Muscle of leg (tissue), 11 donors: ENCODE results near the gene FDX2. TPM values are rescaled to one million over a fixed set of nuclear protein-coding genes. Genes with fewer than 3 reads are reported as not detected.
"Not testable (repeated sequence)": the region's sequence is repeated elsewhere in the genome, so short reads cannot be mapped to it uniquely, and the experiment has no call there.

Experiments
- DNase-seq: peaks from one replicate; pipeline ENCODE4 v3.0.0; 2013
- H3K27ac ChIP-seq: one replicate; pipeline ENCODE4 v1.5.1; 2013; ENCODE audit warnings: mild to moderate bottlenecking, low read length, control low read depth
- H3K27me3 ChIP-seq: one replicate; pipeline ENCODE4 v1.6.1; 2013; ENCODE audit warnings: low read length; ENCODE audit not compliant: control insufficient read depth, insufficient read depth
- H3K36me3 ChIP-seq: one replicate; pipeline ENCODE4 v1.6.1; 2013; ENCODE audit warnings: low read length; ENCODE audit not compliant: control insufficient read depth, insufficient read depth
- H3K4me1 ChIP-seq: one replicate; pipeline ENCODE4 v1.6.1; 2013; ENCODE audit warnings: low read length; ENCODE audit not compliant: control insufficient read depth, insufficient read depth
- H3K4me3 ChIP-seq: one replicate; pipeline ENCODE4 v1.5.1; 2013; ENCODE audit warnings: low read length, control low read depth
- H3K9me3 ChIP-seq: replicated peaks from 2 replicates; pipeline ENCODE4 v1.6.1; 2013; ENCODE audit warnings: low read depth, low read length; ENCODE audit not compliant: control insufficient read depth
- WGBS: methylation state at CpG from one replicate; pipeline ENCODE4 v1.1.5; 2013; ENCODE audit warnings: missing lambda C conversion rate; ENCODE audit not compliant: insufficient coverage; 5-methylcytosine and 5-hydroxymethylcytosine counted together
- polyA plus RNA-seq, 8 donors: library from polyadenylated mRNA; unstranded; fragments of 120-200 nt; gene quantifications; one replicate each; pipeline versions ENCODE4 v1.2.1 to v1.2.3, GENCODE V29; 2013; ENCODE audit warnings: inconsistent platforms in 1 of 8, low replicate concordance in 1 of 8; ENCODE audit not compliant: insufficient read length in 8 of 8, insufficient read depth in 1 of 8
- total RNA-seq: library from RNA; stranded (reverse); fragments of 120-200 nt; gene quantifications from one replicate; pipeline ENCODE4 v1.2.4, GENCODE V29; 2013

FDX2 gene
- total and polyA plus RNA-seq, 9 donors: 16.9 to 21.6 (median 19.1) TPM

DNA sequence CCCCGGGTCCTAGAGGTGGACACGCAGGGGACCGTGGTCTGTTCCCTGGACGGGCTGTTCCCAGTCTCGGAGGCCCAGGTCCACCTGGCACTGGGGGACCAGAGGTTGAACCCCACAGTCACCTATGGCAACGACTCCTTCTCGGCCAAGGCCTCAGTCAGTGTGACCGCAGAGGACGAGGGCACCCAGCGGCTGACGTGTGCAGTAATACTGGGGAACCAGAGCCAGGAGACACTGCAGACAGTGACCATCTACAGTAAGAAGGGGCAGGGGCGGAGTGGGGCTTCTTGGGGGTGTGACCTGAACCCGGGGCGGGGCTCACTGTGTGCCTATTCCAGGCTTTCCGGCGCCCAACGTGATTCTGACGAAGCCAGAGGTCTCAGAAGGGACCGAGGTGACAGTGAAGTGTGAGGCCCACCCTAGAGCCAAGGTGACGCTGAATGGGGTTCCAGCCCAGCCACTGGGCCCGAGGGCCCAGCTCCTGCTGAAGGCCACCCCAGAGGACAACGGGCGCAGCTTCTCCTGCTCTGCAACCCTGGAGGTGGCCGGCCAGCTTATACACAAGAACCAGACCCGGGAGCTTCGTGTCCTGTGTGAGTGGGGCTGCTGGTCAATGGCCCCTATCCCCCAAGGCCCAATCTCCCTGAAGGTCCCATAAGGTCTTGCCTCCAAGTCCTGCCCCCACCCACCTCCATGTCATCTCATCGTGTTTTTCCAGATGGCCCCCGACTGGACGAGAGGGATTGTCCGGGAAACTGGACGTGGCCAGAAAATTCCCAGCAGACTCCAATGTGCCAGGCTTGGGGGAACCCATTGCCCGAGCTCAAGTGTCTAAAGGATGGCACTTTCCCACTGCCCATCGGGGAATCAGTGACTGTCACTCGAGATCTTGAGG, 31.5 kb downstream of the FDX2 start:
- peaks cover 26% of the 10 kb centered on the region for H3K4me1 ChIP-seq
- no peaks in the 10 kb centered on the region for H3K36me3 ChIP-seq
- H3K9me3 ChIP-seq: no peaks in the 10 kb centered on the region
- DNase-seq: no peak
- 85% methylated on average over 30 of the region's 34 CpGs for WGBS
- peaks cover 37% of the 10 kb centered on the region for H3K27me3 ChIP-seq
- no peak overlapping the region for H3K27ac ChIP-seq
- H3K4me3 ChIP-seq: no peak overlapping the region

DNA sequence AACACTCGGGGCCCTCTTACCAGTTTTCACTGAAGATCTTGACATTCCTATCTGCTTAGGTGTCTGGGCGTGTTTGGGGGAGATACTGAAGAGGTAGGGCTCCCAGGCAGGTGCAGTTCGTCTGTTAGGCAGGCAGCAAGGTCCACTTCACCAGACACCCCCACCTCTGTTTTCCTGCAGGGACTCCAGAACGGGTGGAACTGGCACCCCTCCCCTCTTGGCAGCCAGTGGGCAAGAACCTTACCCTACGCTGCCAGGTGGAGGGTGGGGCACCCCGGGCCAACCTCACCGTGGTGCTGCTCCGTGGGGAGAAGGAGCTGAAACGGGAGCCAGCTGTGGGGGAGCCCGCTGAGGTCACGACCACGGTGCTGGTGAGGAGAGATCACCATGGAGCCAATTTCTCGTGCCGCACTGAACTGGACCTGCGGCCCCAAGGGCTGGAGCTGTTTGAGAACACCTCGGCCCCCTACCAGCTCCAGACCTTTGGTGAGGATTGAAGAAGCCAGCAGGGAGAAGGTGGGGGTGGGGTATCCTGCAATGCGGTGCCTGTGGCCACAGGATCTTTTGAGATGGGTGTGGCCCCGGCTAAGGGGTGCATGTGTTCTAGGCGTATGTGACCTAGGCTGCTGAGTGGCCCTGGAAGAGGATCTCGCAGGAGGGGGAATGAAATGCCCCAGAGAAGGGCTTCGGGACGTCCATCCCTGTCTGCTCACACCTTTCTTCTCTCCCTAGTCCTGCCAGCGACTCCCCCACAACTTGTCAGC, 32.3 kb downstream of the FDX2 start:
- peaks cover 29% of the 10 kb centered on the region for H3K27me3 ChIP-seq
- 73% methylated on average over 8 of the region's 23 CpGs for WGBS
- no peaks in the 10 kb centered on the region for H3K36me3 ChIP-seq
- no peak overlapping the region for H3K4me3 ChIP-seq
- DNase-seq: no peak
- H3K9me3 ChIP-seq: no peaks in the 10 kb centered on the region
- peaks cover 18% of the 10 kb centered on the region for H3K4me1 ChIP-seq
- H3K27ac ChIP-seq: no peak overlapping the region

DNA sequence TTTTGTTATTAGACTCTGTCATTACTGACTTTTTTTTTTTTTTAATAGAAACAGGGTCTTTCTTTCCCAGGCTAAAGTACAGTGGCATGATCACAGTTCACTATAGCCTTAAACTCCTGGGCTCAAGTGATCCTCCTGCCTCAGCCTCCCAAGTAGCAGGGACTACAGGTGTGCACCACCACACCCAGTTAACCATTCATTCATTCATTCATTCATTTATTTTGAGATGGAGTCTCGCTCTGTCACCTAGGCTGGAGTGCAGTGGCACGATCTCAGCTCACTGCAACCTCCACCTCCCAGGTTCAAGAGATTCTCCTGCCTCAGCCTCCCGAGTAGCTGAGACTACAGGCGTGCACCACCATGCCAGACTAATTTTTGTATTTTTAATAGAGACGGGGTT, 33.8 kb downstream of the FDX2 start:
- DNase-seq, H3K27ac ChIP-seq, H3K4me3 ChIP-seq, H3K9me3 ChIP-seq, H3K4me1 ChIP-seq, H3K36me3 ChIP-seq: not testable (repeated sequence)
- WGBS: no CpG with 5 or more reads among the region's 5 CpGs
- H3K27me3 ChIP-seq: peaks cover 14% of the 10 kb centered on the region

DNA sequence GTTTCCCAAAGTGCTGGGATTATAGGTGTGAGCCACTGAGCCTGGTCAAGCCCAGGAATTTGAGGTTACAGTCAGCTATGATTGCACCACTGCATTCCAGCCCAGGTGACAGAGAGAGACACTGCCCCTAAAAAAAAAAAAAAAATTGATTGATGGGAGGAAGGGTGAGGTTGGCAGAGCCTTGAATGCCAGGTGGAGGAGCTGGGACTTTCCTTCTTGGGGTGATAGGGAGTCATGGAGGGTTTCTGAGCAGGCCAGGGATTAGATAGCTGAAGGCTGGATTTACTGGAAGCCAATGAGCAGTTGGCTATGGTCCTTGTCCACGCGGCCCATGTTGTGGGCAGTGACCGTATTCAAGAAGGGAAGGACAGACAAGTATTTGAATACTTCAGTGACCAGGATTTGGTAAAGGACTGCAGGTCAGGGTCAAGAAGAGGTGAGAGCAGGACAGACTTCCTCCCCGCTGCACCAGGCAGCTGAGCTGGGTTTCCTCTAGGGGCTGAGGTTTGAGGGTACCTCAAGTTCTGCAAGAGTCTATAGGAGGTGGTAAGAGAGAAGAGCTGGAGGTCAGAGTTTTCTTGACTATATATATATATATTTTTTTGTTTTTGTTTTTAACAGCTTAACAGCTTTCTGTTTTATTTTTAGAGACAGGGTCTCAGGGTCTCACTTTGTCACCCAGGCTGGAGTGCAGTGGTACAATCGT, 35.9 kb downstream of the FDX2 start:
- Histone ChIP-seq H3K27me3 (peaks cover 5% of the 10 kb centered on the region), H3K4me1 (no peaks in the 10 kb centered on the region), H3K36me3 (no peaks in the 10 kb centered on the region), H3K27ac (no peak overlapping the region), H3K4me3 (no peak overlapping the region), H3K9me3 (no peaks in the 10 kb centered on the region)
- 61% methylated on average over 3 of the region's 5 CpGs for WGBS
- no peak for DNase-seq

DNA sequence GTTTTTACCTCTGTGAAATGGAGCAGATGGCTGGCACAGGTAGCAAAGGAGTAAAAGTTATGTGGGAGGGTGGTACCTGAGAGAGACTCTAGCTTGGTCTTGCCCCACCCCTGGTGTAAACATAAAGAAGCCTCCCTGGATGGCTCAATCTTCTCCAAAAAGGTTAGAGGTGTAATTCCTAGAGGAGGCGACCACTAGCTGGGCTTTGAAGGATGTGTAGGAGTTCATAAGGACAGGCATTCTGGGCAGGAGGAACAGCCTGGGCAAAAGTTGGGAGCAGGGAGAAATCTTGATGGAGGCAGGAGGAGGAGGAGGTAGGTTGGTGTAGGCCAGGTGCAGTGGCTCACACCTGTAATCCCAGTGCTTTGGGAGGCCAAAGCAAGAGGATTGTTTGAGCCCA, 36.9 kb downstream of the FDX2 start:
- Histone ChIP-seq H3K9me3 (no peaks in the 10 kb centered on the region), H3K4me1 (no peaks in the 10 kb centered on the region), H3K4me3 (no peak overlapping the region), H3K36me3 (no peaks in the 10 kb centered on the region), H3K27me3 (peaks cover 9% of the 10 kb centered on the region), H3K27ac (no peak overlapping the region)
- WGBS: 93% methylated on average over 1 of the region's 1 CpG
- DNase-seq: no peak

DNA sequence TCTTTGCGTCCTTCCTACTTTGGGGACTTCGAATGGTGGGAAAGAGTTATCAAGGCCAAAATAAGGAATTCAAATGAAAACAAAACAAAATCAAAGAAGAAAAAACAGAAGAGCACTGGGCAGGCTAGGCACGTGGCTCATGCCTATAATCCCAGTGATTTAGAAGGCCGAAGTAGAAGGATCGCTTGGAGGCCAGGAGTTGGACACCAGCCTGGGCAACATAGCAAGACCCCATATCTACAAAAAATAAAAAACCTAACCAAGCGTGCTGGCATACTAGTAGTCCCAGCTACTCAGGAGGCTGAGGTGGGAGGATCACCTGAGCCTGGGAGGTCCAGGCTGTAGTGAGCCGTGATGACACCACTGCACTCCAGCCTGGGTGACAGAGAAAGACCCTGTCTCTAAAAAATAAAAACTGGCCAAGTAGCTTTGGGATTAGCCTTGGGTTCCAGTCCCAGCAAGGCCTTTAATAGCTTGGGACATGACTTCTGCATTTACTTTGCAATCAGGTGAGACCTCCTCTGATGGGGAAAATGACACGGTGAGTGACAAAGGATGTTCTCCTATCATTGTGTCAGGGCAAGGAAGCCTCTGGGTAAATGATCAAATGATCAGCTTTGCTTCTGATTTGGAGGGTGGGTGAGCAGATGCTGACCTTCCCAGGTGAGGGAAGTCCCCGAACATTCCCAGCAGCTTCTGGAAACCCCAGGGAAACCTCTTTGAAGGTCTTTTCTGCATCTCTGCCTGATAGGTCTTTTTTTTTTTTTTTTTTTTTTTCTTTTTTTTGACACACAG, 37.8 kb downstream of the FDX2 start:
- Histone ChIP-seq H3K9me3 (no peaks in the 10 kb centered on the region), H3K4me1 (no peaks in the 10 kb centered on the region), H3K36me3 (no peaks in the 10 kb centered on the region), H3K27ac (no peak overlapping the region), H3K27me3 (peaks cover 11% of the 10 kb centered on the region), H3K4me3 (no peak overlapping the region)
- no peak for DNase-seq
- WGBS: 83% methylated on average over 7 of the region's 9 CpGs

DNA sequence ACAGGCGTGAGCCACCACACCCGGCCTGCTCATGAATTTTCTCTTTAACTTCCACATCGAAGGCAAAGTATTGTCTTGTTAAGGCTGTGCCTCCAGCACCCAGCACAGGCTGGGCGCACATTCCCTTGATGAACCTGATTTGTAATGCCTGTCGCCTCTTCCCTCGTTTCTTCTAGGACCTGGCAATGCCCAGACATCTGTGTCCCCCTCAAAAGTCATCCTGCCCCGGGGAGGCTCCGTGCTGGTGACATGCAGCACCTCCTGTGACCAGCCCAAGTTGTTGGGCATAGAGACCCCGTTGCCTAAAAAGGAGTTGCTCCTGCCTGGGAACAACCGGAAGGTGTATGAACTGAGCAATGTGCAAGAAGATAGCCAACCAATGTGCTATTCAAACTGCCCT, 41.2 kb downstream of the FDX2 start:
- H3K27ac ChIP-seq: no peak overlapping the region
- 79% methylated on average over 9 of the region's 10 CpGs for WGBS
- H3K4me1 ChIP-seq: peaks cover 16% of the 10 kb centered on the region
- H3K9me3 ChIP-seq: no peaks in the 10 kb centered on the region
- no peaks in the 10 kb centered on the region for H3K36me3 ChIP-seq
- no peak for DNase-seq
- no peak overlapping the region for H3K4me3 ChIP-seq
- H3K27me3 ChIP-seq: peaks cover 41% of the 10 kb centered on the region

DNA sequence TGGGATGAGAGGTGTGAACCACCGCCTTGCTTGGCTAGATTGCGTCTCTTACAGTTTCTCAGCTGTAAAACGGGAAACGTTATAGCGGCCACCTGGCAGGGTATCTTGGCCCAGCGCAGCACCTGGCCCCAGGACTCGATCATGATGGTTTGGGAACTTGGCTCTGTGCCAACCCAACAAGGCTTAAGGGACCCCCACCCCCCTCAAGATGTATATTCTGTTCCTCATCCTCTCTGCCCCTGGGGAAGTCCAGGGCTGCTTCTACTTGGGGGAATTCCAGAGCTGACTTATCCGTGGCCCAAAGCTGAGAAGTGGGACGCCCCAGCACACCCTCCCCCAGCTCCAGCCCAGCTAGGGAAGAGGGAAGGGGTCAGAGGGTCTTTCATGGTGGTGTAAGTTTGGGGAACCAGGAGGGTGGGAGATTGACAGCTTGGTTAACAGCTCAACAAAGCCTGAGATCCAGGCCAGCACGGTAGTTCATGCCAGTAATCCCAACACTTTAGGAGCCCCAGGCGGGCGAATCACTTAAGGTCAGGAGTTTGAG, 44.2 kb downstream of the FDX2 start:
- Histone ChIP-seq H3K27ac (peak overlapping the region; percentile 29), H3K4me1 (peaks cover 24% of the 10 kb centered on the region), H3K36me3 (no peaks in the 10 kb centered on the region), H3K9me3 (no peaks in the 10 kb centered on the region), H3K27me3 (peaks cover 48% of the 10 kb centered on the region), H3K4me3 (peak overlapping the region; percentile 47)
- peak; percentile 46 for DNase-seq
- 33% methylated on average over 2 of the region's 12 CpGs for WGBS

DNA sequence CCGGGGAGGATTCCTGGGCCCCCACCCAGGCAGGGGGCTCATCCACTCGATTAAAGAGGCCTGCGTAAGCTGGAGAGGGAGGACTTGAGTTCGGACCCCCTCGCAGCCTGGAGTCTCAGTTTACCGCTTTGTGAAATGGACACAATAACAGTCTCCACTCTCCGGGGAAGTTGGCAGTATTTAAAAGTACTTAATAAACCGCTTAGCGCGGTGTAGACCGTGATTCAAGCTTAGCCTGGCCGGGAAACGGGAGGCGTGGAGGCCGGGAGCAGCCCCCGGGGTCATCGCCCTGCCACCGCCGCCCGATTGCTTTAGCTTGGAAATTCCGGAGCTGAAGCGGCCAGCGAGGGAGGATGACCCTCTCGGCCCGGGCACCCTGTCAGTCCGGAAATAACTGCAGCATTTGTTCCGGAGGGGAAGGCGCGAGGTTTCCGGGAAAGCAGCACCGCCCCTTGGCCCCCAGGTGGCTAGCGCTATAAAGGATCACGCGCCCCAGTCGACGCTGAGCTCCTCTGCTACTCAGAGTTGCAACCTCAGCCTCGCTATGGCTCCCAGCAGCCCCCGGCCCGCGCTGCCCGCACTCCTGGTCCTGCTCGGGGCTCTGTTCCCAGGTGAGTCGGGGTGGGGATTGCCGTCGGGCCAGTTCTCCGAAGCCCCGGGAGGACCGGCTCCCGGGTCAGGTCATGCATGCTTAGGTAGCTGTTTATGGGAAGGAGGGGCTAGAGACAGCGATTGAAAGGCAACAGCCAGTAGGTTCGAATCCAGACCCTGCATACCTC, 45.0 kb downstream of the FDX2 start, which contains the start of gene ICAM1:
Gene ICAM1 (plus strand): TSS at position 505 of the 779 bp plus-strand sequence. CDS start 40 bp downstream, at position 545.
- H3K9me3 ChIP-seq: no peaks in the 10 kb centered on the region
- peaks cover 48% of the 10 kb centered on the region for H3K27me3 ChIP-seq
- H3K27ac ChIP-seq: peak within 1 kb of the TSS; percentile 89
- H3K36me3 ChIP-seq: no peaks in the 10 kb centered on the region
- peak; percentile 85 for DNase-seq
- peaks cover 24% of the 10 kb centered on the region for H3K4me1 ChIP-seq
- peak within 1 kb of the TSS; percentile 47 for H3K4me3 ChIP-seq
- 2% methylated on average over 46 of the region's 51 CpGs for WGBS
